Colonic mucosa (tissue), 4 donors: ENCODE data around the gene BMP2K. TPM values are rescaled to one million over a fixed set of nuclear protein-coding genes. Genes with fewer than 3 reads are reported as not detected.

Experiments
- DNase-seq: peaks from one replicate; pipeline ENCODE4 v3.0.0-alpha.2; 2020
- H3K27ac ChIP-seq: fragments of 200-600 bp; one replicate; pipeline ENCODE4 v1.8.0; 2021
- H3K27me3 ChIP-seq: fragments of 200-600 bp; one replicate; pipeline ENCODE4 v1.8.0; 2021
- H3K36me3 ChIP-seq: fragments of 200-600 bp; one replicate; pipeline ENCODE4 v1.8.0; 2021
- H3K4me1 ChIP-seq: fragments of 200-600 bp; one replicate; pipeline ENCODE4 v1.8.0; 2021; ENCODE audit warnings: mild to moderate bottlenecking
- H3K4me3 ChIP-seq: fragments of 200-600 bp; one replicate; pipeline ENCODE4 v1.8.0; 2021
- H3K9ac ChIP-seq, 2 donors: one replicate each; pipeline ENCODE4 v1.7.0; 2013; ENCODE audit warnings: control low read depth in 2 of 2, low read depth in 2 of 2, low read length in 2 of 2
- H3K9me3 ChIP-seq: fragments of 200-600 bp; one replicate; pipeline ENCODE4 v1.8.0; 2021
- CTCF ChIP-seq: fragments of 200-600 bp; IDR thresholded peaks from one replicate; pipeline ENCODE4 v1.8.0; 2022; ENCODE audit warnings: antibody characterized with exemption, mild to moderate bottlenecking
- intact Hi-C: fragments of 100-400 bp; cut with DNase I; formaldehyde crosslinking; loops from one replicate; pipeline ENCODE4 v1.14.1; 2022
- total RNA-seq, 2 donors: library from RNA; stranded (reverse); fragmentation: NEBNext Ultra II Directional in 1 of 2; extraction: Animal tissue kit (Norgen Biotek cat#: 25700) in 1 of 2; gene quantifications; one replicate each; pipeline ENCODE4 v1.2.1, GENCODE V29; 2021
- donor health status: healthy.
- donor health status: DM: no; HTN: no; CAD: no.
- donor health status: DM: no; HTN: no; CAD: no.

BMP2K gene
- total RNA-seq, 2 donors from 2014 or later, result 52.4 to 55.7 TPM

- intact Hi-C loops, result no loop called here
- H3K36me3 ChIP-seq, result no peaks in the 10 kb centered on the region
- no peak overlapping the region for H3K27ac ChIP-seq
- H3K4me1 ChIP-seq, result no peaks in the 10 kb centered on the region
- no peak for DNase-seq
- no peaks in the 10 kb centered on the region for H3K27me3 ChIP-seq
- no peak overlapping the region for H3K4me3 ChIP-seq
- H3K9ac ChIP-seq, result no peak overlapping the region
- TF ChIP-seq CTCF, result no peak
- no peaks in the 10 kb centered on the region for H3K9me3 ChIP-seq
Measured at GRCh38 chr4:78944381-78944780, 168.2 kb downstream of the BMP2K start.

GRCh38 chr4:78945651-78946179, 169.6 kb downstream of the BMP2K start:
- intact Hi-C loops, result no loop called here
- H3K27ac ChIP-seq, result no peak overlapping the region
- H3K27me3 ChIP-seq, result no peaks in the 10 kb centered on the region
- no peak for DNase-seq
- no peak for TF ChIP-seq CTCF
- no peak overlapping the region for H3K4me3 ChIP-seq
- no peaks in the 10 kb centered on the region for H3K4me1 ChIP-seq
- H3K36me3 ChIP-seq, result no peaks in the 10 kb centered on the region
- no peaks in the 10 kb centered on the region for H3K9me3 ChIP-seq
- no peak overlapping the region for H3K9ac ChIP-seq

GRCh38 chr4:78949735-78950134, 173.6 kb downstream of the BMP2K start:
- H3K4me1 ChIP-seq, result no peaks in the 10 kb centered on the region
- H3K9me3 ChIP-seq, result no peaks in the 10 kb centered on the region
- intact Hi-C loops, result loop anchor here (5.0 kb wide), 3 partner anchors 628 to 1388 kb away; partner anchors contain the start of gene CFAP299
- no peak for TF ChIP-seq CTCF
- H3K4me3 ChIP-seq, result no peak overlapping the region
- no peak for DNase-seq
- no peak overlapping the region for H3K9ac ChIP-seq
- no peaks in the 10 kb centered on the region for H3K36me3 ChIP-seq
- H3K27me3 ChIP-seq, result no peaks in the 10 kb centered on the region
- no peak overlapping the region for H3K27ac ChIP-seq

- Histone ChIP-seq H3K27ac (no peak overlapping the region), H3K4me3 (no peak overlapping the region), H3K36me3 (no peaks in the 10 kb centered on the region), H3K27me3 (no peaks in the 10 kb centered on the region), H3K4me1 (no peaks in the 10 kb centered on the region), H3K9ac (no peak overlapping the region), H3K9me3 (no peaks in the 10 kb centered on the region)
- DNase-seq, result no peak
- intact Hi-C loops, result loop anchor here (5.0 kb wide), 3 partner anchors 625 to 1385 kb away; partner anchors contain the start of gene CFAP299
- peak; percentile 44 for TF ChIP-seq CTCF
Measured at GRCh38 chr4:78951862-78952472, 175.8 kb downstream of the BMP2K start.

GRCh38 chr4:78953231-78953630, 177.1 kb downstream of the BMP2K start:
- no peaks in the 10 kb centered on the region for H3K36me3 ChIP-seq
- H3K9me3 ChIP-seq, result no peaks in the 10 kb centered on the region
- H3K4me1 ChIP-seq, result no peaks in the 10 kb centered on the region
- no peak overlapping the region for H3K9ac ChIP-seq
- intact Hi-C loops, result loop anchor here (5.0 kb wide), 3 partner anchors 624 to 1384 kb away; partner anchors contain the start of gene CFAP299
- no peak for DNase-seq
- no peak overlapping the region for H3K4me3 ChIP-seq
- no peak for TF ChIP-seq CTCF
- H3K27me3 ChIP-seq, result no peaks in the 10 kb centered on the region
- no peak overlapping the region for H3K27ac ChIP-seq
